Effector memory CD8-positive, alpha-beta T cell (primary cell): Measurements from ENCODE around the gene SBNO1.
"Not testable (repeated sequence)": the region's sequence is repeated elsewhere in the genome, so short reads cannot be mapped to it uniquely, and the experiment has no call there.

Experiments used
- ATAC-seq: fragments of 150-1000 bp; cut with Tn5 transposase; replicated peaks from 2 replicates; pipeline ENCODE4 v1.10.0; 2021; ENCODE audit warnings: mild to moderate bottlenecking, moderate library complexity
- DNase-seq, 3 experiments: peaks; one replicate each; pipeline ENCODE4 v3.0.0; 2021
- H3K27ac Mint-ChIP-seq, 2 donors: one replicate each; pipeline ENCODE4 v1.8.0; 2022; ENCODE audit warnings: mild to moderate bottlenecking in 2 of 2, mixed read lengths in 2 of 2, moderate library complexity in 2 of 2
- H3K27me3 Mint-ChIP-seq, 2 donors: one replicate each; pipeline ENCODE4 v1.8.0; 2022; ENCODE audit warnings: mixed read lengths in 2 of 2
- H3K36me3 Mint-ChIP-seq: one replicate; pipeline ENCODE4 v1.8.0; 2022; ENCODE audit warnings: mild to moderate bottlenecking, moderate library complexity, mixed read lengths; ENCODE audit not compliant: insufficient read depth
- H3K4me1 Mint-ChIP-seq, 2 donors: one replicate each; pipeline ENCODE4 v1.8.0; 2022; ENCODE audit warnings: low read depth in 2 of 2, mixed read lengths in 2 of 2
- H3K4me3 Mint-ChIP-seq, 2 donors: one replicate each; pipeline ENCODE4 v1.8.0; 2022; ENCODE audit warnings: mild to moderate bottlenecking in 2 of 2, mixed read lengths in 2 of 2, moderate library complexity in 2 of 2
- H3K9me3 Mint-ChIP-seq, 2 donors: one replicate each; pipeline ENCODE4 v1.8.0; 2022; ENCODE audit warnings: mixed read lengths in 2 of 2

Gene SBNO1

GRCh38 chr12:123384318-123384993, 19.8 kb upstream of the SBNO1 start:
- Mint-ChIP-seq H3K27me3 (no peaks in the 10 kb centered on the region), H3K9me3 (no peaks in the 10 kb centered on the region), H3K27ac (peak overlapping the region; percentile 72 to 76), H3K36me3 (peaks cover 15% of the 10 kb centered on the region), H3K4me3 (peak overlapping the region; percentile 94 to 97), H3K4me1 (peaks cover 19% of the 10 kb centered on the region in 2 donors)
- DNase-seq (no peak), ATAC-seq (peak; percentile 6)

- Mint-ChIP-seq H3K36me3 (peaks cover 15% of the 10 kb centered on the region), H3K27ac (peak overlapping the region in 1 of 2 donors; percentile 32), H3K4me3 (peak overlapping the region; percentile 54 to 94), H3K27me3 (no peaks in the 10 kb centered on the region), H3K9me3 (no peaks in the 10 kb centered on the region), H3K4me1 (peaks cover 12 to 13% of the 10 kb centered on the region in 2 donors)
- ATAC-seq, result no peak
- DNase-seq, result no peak
These were observed 18.0 kb upstream of the SBNO1 start for GRCh38 chr12:123382684-123383083.

- Mint-ChIP-seq H3K36me3 (peaks cover 19% of the 10 kb centered on the region), H3K4me3 (no peak overlapping the region), H3K27me3 (no peaks in the 10 kb centered on the region), H3K4me1 (peaks cover 3 to 8% of the 10 kb centered on the region in 2 donors), H3K27ac (no peak overlapping the region), H3K9me3 (no peaks in the 10 kb centered on the region)
- no peak for ATAC-seq
- no peak for DNase-seq
These were observed 14.7 kb upstream of the SBNO1 start for GRCh38 chr12:123379391-123379790.

GRCh38 chr12:123372415-123372814, 7.8 kb upstream of the SBNO1 start:
- not testable (repeated sequence) for DNase-seq, H3K27me3 Mint-ChIP-seq, H3K4me1 Mint-ChIP-seq, H3K4me3 Mint-ChIP-seq, H3K9me3 Mint-ChIP-seq, H3K36me3 Mint-ChIP-seq, ATAC-seq, H3K27ac Mint-ChIP-seq

GRCh38 chr12:123371667-123372368, 7.2 kb upstream of the SBNO1 start:
- H3K4me1 Mint-ChIP-seq, H3K27ac Mint-ChIP-seq, H3K36me3 Mint-ChIP-seq, H3K27me3 Mint-ChIP-seq, H3K9me3 Mint-ChIP-seq, DNase-seq, H3K4me3 Mint-ChIP-seq, ATAC-seq: not testable (repeated sequence)

- H3K4me1 Mint-ChIP-seq, result peaks cover 6 to 7% of the 10 kb centered on the region in 2 donors
- H3K27ac Mint-ChIP-seq, result no peak overlapping the region
- no peak overlapping the region for H3K4me3 Mint-ChIP-seq
- no peaks in the 10 kb centered on the region for H3K9me3 Mint-ChIP-seq
- no peak for ATAC-seq
- H3K27me3 Mint-ChIP-seq, result no peaks in the 10 kb centered on the region
- no peak for DNase-seq
- H3K36me3 Mint-ChIP-seq, result peaks cover 13% of the 10 kb centered on the region
These were observed 4.6 kb upstream of the SBNO1 start for GRCh38 chr12:123369229-123369628.

- Mint-ChIP-seq H3K4me1 (peaks cover 12 to 13% of the 10 kb centered on the region in 2 donors), H3K36me3 (peaks cover 21% of the 10 kb centered on the region), H3K27ac (peak overlapping the region in 1 of 2 donors; percentile 29)
- not testable (repeated sequence) for ATAC-seq, H3K27me3 Mint-ChIP-seq, H3K4me3 Mint-ChIP-seq, H3K9me3 Mint-ChIP-seq, DNase-seq
These were observed 3.8 kb upstream of the SBNO1 start for GRCh38 chr12:123368431-123368830.

- Mint-ChIP-seq H3K4me3 (no peak overlapping the region), H3K9me3 (no peaks in the 10 kb centered on the region), H3K36me3 (peaks cover 24% of the 10 kb centered on the region), H3K27ac (peak overlapping the region; percentile 29 to 86), H3K27me3 (no peaks in the 10 kb centered on the region), H3K4me1 (peaks cover 15 to 17% of the 10 kb centered on the region in 2 donors)
- ATAC-seq, result no peak
- no peak for DNase-seq
These were observed 2.9 kb upstream of the SBNO1 start for GRCh38 chr12:123367511-123367910.

GRCh38 chr12:123365025-123365917, 624 bp upstream of the SBNO1 start:
- Mint-ChIP-seq H3K4me1 (peaks cover 15 to 17% of the 10 kb centered on the region in 2 donors), H3K27ac (peak overlapping the region; percentile 92 to 95), H3K36me3 (peaks cover 38% of the 10 kb centered on the region), H3K4me3 (peak overlapping the region; percentile 85 to 92), H3K9me3 (no peaks in the 10 kb centered on the region), H3K27me3 (no peaks in the 10 kb centered on the region)
- ATAC-seq (peak; percentile 80), DNase-seq (peak; percentile 93 to 96 (median 96))

- Mint-ChIP-seq H3K9me3 (no peaks in the 10 kb centered on the region), H3K27ac (peak overlapping the region; percentile 88 to 94), H3K4me3 (peak overlapping the region; percentile 85 to 92), H3K4me1 (peaks cover 15 to 17% of the 10 kb centered on the region in 2 donors), H3K36me3 (peaks cover 39% of the 10 kb centered on the region), H3K27me3 (no peaks in the 10 kb centered on the region)
- no peak for ATAC-seq
- peak in 2 of 3 experiments; percentile 6 to 9 for DNase-seq
These were observed 711 bp downstream of the SBNO1 start for GRCh38 chr12:123363740-123364531.

- Mint-ChIP-seq H3K27ac (peak overlapping the region; percentile 88 to 94), H3K4me3 (peak overlapping the region; percentile 85 to 92), H3K9me3 (no peaks in the 10 kb centered on the region), H3K36me3 (peaks cover 40% of the 10 kb centered on the region), H3K27me3 (no peaks in the 10 kb centered on the region), H3K4me1 (peaks cover 15 to 17% of the 10 kb centered on the region in 2 donors)
- DNase-seq (no peak), ATAC-seq (no peak)
These were observed 1.3 kb downstream of the SBNO1 start for GRCh38 chr12:123363390-123363739.

GRCh38 chr12:123358035-123358434, 6.6 kb downstream of the SBNO1 start:
- no peak for DNase-seq
- Mint-ChIP-seq H3K4me3 (peak overlapping the region in 1 of 2 donors; percentile 9), H3K9me3 (no peaks in the 10 kb centered on the region), H3K27ac (no peak overlapping the region), H3K27me3 (no peaks in the 10 kb centered on the region), H3K4me1 (peaks cover 12 to 17% of the 10 kb centered on the region in 2 donors), H3K36me3 (peaks cover 32% of the 10 kb centered on the region)
- ATAC-seq, result no peak
